HepG2 (cell line): ENCODE results near the gene ENPP1. TPM values are rescaled to one million over a fixed set of nuclear protein-coding genes. Genes with fewer than 3 reads are reported as not detected.

Experiments used
- CENPT ChIP-seq: sonication (generic); formaldehyde crosslinking; IDR thresholded peaks from 2 replicates; pipeline ENCODE4 v1.8.0; 2022; ENCODE audit warnings: low read depth, mild to moderate bottlenecking, moderate library complexity, missing genetic modification reagents
- GTF3A ChIP-seq: sonication (generic); formaldehyde crosslinking; conservative IDR thresholded peaks from 2 replicates; pipeline ENCODE4 v1.4.0; 2020; ENCODE audit warnings: mild to moderate bottlenecking, missing genetic modification reagents
- MED8 ChIP-seq: sonication (generic); formaldehyde crosslinking; IDR thresholded peaks from 2 replicates; pipeline ENCODE4 v1.8.1; 2023; ENCODE audit warnings: mild to moderate bottlenecking, missing genetic modification reagents; ENCODE audit not compliant: insufficient replicate concordance
- NBN ChIP-seq: fragments of 450-650 bp; conservative IDR thresholded peaks from 2 replicates; pipeline ENCODE4 v1.6.1; 2017
- NCOR1 ChIP-seq: fragments of 200-600 bp; sonication (generic); IDR thresholded peaks from 2 replicates; pipeline ENCODE4 v1.7.0; 2017; ENCODE audit warnings: antibody characterized with exemption, low read length, borderline replicate concordance
- NFE2L2 ChIP-seq: fragments of 150-350 bp; IDR thresholded peaks from 2 replicates; pipeline ENCODE4 v1.6.1; 2014; ENCODE audit warnings: low read length
- NPAS2 ChIP-seq: sonication (generic); formaldehyde crosslinking; IDR thresholded peaks from 2 replicates; pipeline ENCODE4 v1.8.0; 2022; ENCODE audit warnings: mild to moderate bottlenecking, missing genetic modification reagents, borderline replicate concordance
- PITX1 ChIP-seq: sonication (generic); formaldehyde crosslinking; IDR thresholded peaks from 2 replicates; pipeline ENCODE4 v1.5.1; 2020; ENCODE audit warnings: mild to moderate bottlenecking, missing genetic modification reagents
- TGIF2 ChIP-seq: IDR thresholded peaks from 2 replicates; pipeline ENCODE4 v1.6.1; 2016; ENCODE audit warnings: control low read depth, missing compliant biosample characterization
- U2AF2 ChIP-seq: fragments of 200-400 bp; formaldehyde crosslinking; IDR thresholded peaks from 2 replicates; pipeline ENCODE4 v1.6.1; 2017; ENCODE audit warnings: low read depth, mild to moderate bottlenecking, low read length
- ZFY ChIP-seq: sonication (generic); formaldehyde crosslinking; IDR thresholded peaks from 2 replicates; pipeline ENCODE4 v1.4.0; 2020; ENCODE audit warnings: missing genetic modification reagents
- ZNF225 ChIP-seq: sonication (generic); formaldehyde crosslinking; IDR thresholded peaks from 2 replicates; pipeline ENCODE4 v1.4.0; 2020; ENCODE audit warnings: mild to moderate bottlenecking, missing genetic modification reagents
- ZNF24 ChIP-seq: fragments of 450-650 bp; IDR thresholded peaks from 2 replicates; pipeline ENCODE4 v1.6.1; 2017; ENCODE audit warnings: antibody characterized with exemption, mild to moderate bottlenecking
- ZNF282 ChIP-seq: fragments of 450-650 bp; IDR thresholded peaks from 2 replicates; pipeline ENCODE4 v1.6.1; 2018; ENCODE audit not compliant: partially characterized antibody
- ZNF44 ChIP-seq: sonication (generic); formaldehyde crosslinking; IDR thresholded peaks from 2 replicates; pipeline ENCODE4 v1.5.1; 2020; ENCODE audit warnings: mild to moderate bottlenecking, missing genetic modification reagents
- ZNF616 ChIP-seq: sonication (generic); formaldehyde crosslinking; IDR thresholded peaks from 2 replicates; pipeline ENCODE4 v1.5.0; 2020; ENCODE audit warnings: low read depth, mild to moderate bottlenecking, missing genetic modification reagents
- polyA plus RNA-seq, 8 experiments: library from polyadenylated mRNA; depleted of rRNA in 3 of 8; stranded (reverse) in 7 of 8; unstranded in 1 of 8; fragments of >200 nt; fragmentation: Illumina TruSeq in 4 of 8; extraction: Trizol in 4 of 8; gene quantifications; 2 replicates each; pipeline versions ENCODE4 v1.2.1 to v1.2.3, GENCODE V29; 2011 to 2016; ENCODE audit warnings: low read depth in 4 of 8, missing spikeins in 1 of 8, mixed read lengths in 1 of 8; ENCODE audit not compliant: insufficient read depth in 1 of 8
- total RNA-seq, 5 experiments: library from RNA; depleted of rRNA; stranded (reverse); fragments of >200 nt; fragmentation: Illumina TruSeq; extraction: Trizol; gene quantifications; 2 replicates each; pipeline ENCODE4 v1.2.3, GENCODE V29; 2016; ENCODE audit warnings: low read depth in 1 of 5
- TF ChIP-seq, protein P1 (sequence below): sonication (generic); formaldehyde crosslinking; IDR thresholded peaks from 2 replicates; pipeline ENCODE4 v1.5.1; 2020; ENCODE audit warnings: missing genetic modification reagents, mild to moderate bottlenecking, borderline replicate concordance
- TF ChIP-seq, protein P2 (sequence below): sonication (generic); formaldehyde crosslinking; IDR thresholded peaks from 2 replicates; pipeline ENCODE4 v1.4.0; 2020; ENCODE audit warnings: missing genetic modification reagents, borderline replicate concordance
- TF ChIP-seq, protein P3 (sequence below): sonication (generic); formaldehyde crosslinking; IDR thresholded peaks from 2 replicates; pipeline ENCODE4 v1.4.0; 2020; ENCODE audit warnings: missing genetic modification reagents, borderline replicate concordance
- TF ChIP-seq, protein P4 (sequence below): sonication (generic); formaldehyde crosslinking; IDR thresholded peaks from 2 replicates; pipeline ENCODE4 v1.9.0; 2021; ENCODE audit warnings: missing genetic modification reagents, mild to moderate bottlenecking, borderline replicate concordance

ENPP1 gene
- total and polyA plus RNA-seq, 2 of the 13 experiments (the other 11 are each of a cell fraction or from before 2014, with no cell fraction given) = 56.5 to 160 TPM

DNA sequence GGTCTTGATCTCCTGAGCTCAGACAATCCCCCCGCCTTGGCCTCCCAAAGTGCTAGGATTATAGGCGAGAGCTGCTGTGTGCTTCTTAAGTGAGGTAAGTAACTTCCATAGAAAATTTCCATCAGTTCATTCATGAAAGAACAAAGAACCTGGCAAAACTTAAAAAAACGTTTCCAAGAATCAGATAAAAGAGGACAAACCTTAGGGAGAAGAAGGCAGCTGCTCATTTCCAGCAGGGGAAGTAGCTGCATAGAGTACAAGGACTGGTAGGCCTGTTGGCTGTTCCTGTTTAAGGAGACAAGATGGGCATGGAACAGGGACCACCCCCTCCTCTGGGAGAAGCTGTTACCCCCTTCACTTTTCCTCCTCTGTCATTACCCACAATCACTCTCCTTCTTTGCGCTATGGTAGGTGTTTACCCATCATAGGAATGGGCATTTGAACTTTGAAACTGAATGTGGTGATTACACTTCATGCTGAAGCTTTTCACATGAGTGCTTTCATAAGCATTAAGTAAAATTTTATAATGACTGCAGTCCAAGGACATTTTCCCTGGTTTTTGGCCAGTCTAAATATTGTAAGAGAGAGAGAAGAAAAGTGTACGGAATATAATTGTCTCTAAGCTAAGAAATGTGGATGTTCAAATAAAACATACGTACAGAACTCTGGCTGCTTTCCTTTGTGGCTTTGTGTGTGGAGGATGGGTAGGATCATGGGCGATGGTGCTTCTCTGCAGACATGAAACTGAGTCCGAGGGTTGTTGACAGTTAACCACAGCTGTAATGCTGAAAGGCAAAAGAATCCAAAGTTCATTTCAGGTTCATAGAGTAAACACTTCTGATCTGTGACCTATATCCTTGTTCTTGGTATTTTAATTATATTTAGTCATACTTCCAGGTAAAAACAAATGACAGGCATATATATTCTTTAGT is 86.9 kb downstream of the ENPP1 start (continued):
- peak; percentile 99 for TF ChIP-seq NCOR1
- peak; percentile 93 for TF ChIP-seq TGIF2
- TF ChIP-seq MED8 (CRISPR knock-in tag) = no peak
- TF ChIP-seq ZNF282 = no peak
- TF ChIP-seq GTF3A = no peak
- TF ChIP-seq, protein P1, sequence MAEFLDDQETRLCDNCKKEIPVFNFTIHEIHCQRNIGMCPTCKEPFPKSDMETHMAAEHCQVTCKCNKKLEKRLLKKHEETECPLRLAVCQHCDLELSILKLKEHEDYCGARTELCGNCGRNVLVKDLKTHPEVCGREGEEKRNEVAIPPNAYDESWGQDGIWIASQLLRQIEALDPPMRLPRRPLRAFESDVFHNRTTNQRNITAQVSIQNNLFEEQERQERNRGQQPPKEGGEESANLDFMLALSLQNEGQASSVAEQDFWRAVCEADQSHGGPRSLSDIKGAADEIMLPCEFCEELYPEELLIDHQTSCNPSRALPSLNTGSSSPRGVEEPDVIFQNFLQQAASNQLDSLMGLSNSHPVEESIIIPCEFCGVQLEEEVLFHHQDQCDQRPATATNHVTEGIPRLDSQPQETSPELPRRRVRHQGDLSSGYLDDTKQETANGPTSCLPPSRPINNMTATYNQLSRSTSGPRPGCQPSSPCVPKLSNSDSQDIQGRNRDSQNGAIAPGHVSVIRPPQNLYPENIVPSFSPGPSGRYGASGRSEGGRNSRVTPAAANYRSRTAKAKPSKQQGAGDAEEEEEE (CRISPR knock-in tag) = no peak
- TF ChIP-seq, protein P2, sequence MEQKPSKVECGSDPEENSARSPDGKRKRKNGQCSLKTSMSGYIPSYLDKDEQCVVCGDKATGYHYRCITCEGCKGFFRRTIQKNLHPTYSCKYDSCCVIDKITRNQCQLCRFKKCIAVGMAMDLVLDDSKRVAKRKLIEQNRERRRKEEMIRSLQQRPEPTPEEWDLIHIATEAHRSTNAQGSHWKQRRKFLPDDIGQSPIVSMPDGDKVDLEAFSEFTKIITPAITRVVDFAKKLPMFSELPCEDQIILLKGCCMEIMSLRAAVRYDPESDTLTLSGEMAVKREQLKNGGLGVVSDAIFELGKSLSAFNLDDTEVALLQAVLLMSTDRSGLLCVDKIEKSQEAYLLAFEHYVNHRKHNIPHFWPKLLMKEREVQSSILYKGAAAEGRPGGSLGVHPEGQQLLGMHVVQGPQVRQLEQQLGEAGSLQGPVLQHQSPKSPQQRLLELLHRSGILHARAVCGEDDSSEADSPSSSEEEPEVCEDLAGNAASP = peak; percentile 88; the same call in 1 of the 2 replicates
- TF ChIP-seq PITX1 (CRISPR knock-in tag) = peak; percentile 78
- no peak for TF ChIP-seq ZNF225 (CRISPR knock-in tag)
- peak; percentile 54 for TF ChIP-seq ZFY (CRISPR knock-in tag)
- no peak for TF ChIP-seq CENPT (CRISPR knock-in tag)
- TF ChIP-seq, protein P3, sequence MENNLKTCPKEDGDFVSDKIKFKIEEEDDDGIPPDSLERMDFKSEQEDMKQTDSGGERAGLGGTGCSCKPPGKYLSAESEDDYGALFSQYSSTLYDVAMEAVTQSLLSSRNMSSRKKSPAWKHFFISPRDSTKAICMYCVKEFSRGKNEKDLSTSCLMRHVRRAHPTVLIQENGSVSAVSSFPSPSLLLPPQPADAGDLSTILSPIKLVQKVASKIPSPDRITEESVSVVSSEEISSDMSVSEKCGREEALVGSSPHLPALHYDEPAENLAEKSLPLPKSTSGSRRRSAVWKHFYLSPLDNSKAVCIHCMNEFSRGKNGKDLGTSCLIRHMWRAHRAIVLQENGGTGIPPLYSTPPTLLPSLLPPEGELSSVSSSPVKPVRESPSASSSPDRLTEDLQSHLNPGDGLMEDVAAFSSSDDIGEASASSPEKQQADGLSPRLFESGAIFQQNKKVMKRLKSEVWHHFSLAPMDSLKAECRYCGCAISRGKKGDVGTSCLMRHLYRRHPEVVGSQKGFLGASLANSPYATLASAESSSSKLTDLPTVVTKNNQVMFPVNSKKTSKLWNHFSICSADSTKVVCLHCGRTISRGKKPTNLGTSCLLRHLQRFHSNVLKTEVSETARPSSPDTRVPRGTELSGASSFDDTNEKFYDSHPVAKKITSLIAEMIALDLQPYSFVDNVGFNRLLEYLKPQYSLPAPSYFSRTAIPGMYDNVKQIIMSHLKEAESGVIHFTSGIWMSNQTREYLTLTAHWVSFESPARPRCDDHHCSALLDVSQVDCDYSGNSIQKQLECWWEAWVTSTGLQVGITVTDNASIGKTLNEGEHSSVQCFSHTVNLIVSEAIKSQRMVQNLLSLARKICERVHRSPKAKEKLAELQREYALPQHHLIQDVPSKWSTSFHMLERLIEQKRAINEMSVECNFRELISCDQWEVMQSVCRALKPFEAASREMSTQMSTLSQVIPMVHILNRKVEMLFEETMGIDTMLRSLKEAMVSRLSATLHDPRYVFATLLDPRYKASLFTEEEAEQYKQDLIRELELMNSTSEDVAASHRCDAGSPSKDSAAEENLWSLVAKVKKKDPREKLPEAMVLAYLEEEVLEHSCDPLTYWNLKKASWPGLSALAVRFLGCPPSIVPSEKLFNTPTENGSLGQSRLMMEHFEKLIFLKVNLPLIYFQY (CRISPR knock-in tag) = no peak
- TF ChIP-seq U2AF2 = no peak
- no peak for TF ChIP-seq NBN
- no peak for TF ChIP-seq ZNF24
- TF ChIP-seq, protein P4, sequence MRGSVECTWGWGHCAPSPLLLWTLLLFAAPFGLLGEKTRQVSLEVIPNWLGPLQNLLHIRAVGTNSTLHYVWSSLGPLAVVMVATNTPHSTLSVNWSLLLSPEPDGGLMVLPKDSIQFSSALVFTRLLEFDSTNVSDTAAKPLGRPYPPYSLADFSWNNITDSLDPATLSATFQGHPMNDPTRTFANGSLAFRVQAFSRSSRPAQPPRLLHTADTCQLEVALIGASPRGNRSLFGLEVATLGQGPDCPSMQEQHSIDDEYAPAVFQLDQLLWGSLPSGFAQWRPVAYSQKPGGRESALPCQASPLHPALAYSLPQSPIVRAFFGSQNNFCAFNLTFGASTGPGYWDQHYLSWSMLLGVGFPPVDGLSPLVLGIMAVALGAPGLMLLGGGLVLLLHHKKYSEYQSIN (CRISPR knock-in tag) = no peak
- TF ChIP-seq ZNF616 (CRISPR knock-in tag) = no peak
- peak; percentile 43; the same call in 1 of the 2 replicates for TF ChIP-seq ZNF44 (CRISPR knock-in tag)
- TF ChIP-seq NPAS2 = no peak
- no peak for TF ChIP-seq NFE2L2
